GM12892 (cell line): ENCODE data around the gene TENT5C.

Source experiments
- DNase-seq: peaks from one replicate; pipeline ENCODE4 v3.0.0; 2011; ENCODE audit not compliant: insufficient read length
- FAIRE-seq: peaks from 2 replicates; lab custom pipeline; 2011; peaks lifted over from hg19 to GRCh38; lab: Jason Lieb, UNC
- POLR2A ChIP-seq: IDR thresholded peaks from 2 replicates; pipeline ENCODE4 v1.6.1; 2011; ENCODE audit warnings: low read depth, low read length, control low read depth
- POLR2AphosphoS5 ChIP-seq: IDR thresholded peaks from 2 replicates; pipeline ENCODE4 v1.6.1; 2011; ENCODE audit warnings: low read depth, low read length, control low read depth
- TAF1 ChIP-seq: IDR thresholded peaks from 2 replicates; pipeline ENCODE4 v1.6.1; 2011; ENCODE audit warnings: low read depth, mild to moderate bottlenecking, control low read depth, low read length, borderline replicate concordance

The TENT5C gene

DNA sequence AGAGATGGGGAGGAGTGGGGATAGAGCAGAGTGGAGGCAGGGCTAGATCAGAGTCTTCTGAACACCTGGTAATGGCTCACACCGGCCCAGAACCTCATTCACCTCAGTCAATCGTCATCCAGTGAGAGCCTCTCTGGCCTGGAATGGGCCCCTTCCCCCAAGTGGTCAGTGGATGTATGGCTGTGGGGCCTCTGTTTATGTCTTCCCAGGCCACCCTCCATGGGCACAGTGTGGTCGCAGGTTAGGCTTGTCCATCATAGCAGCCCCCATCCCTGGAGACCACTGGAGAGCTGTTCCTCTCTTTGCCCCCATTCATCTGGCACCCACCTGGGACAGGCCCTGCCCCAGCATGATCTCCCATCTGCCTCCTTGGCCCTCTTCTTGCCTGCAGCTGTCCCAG lies 29.6 kb upstream of the TENT5C start:
- FAIRE-seq = no peak

GRCh38 chr1:117577191-117577885 lies 28.5 kb upstream of the TENT5C start:
- FAIRE-seq = no peak
- no peak for TF ChIP-seq POLR2AphosphoS5
- TF ChIP-seq POLR2A = no peak
- TF ChIP-seq TAF1 = no peak
- DNase-seq = no peak

More for the DNA sequence above, 29.6 kb upstream of the TENT5C start:
- DNase-seq = no peak
- no peak for TF ChIP-seq POLR2AphosphoS5
- TF ChIP-seq POLR2A = no peak
- no peak for TF ChIP-seq TAF1

GRCh38 chr1:117578466-117578865 lies 27.4 kb upstream of the TENT5C start:
- DNase-seq (no peak), FAIRE-seq (no peak)
- TF ChIP-seq TAF1 (no peak), POLR2A (no peak), POLR2AphosphoS5 (no peak)

DNA sequence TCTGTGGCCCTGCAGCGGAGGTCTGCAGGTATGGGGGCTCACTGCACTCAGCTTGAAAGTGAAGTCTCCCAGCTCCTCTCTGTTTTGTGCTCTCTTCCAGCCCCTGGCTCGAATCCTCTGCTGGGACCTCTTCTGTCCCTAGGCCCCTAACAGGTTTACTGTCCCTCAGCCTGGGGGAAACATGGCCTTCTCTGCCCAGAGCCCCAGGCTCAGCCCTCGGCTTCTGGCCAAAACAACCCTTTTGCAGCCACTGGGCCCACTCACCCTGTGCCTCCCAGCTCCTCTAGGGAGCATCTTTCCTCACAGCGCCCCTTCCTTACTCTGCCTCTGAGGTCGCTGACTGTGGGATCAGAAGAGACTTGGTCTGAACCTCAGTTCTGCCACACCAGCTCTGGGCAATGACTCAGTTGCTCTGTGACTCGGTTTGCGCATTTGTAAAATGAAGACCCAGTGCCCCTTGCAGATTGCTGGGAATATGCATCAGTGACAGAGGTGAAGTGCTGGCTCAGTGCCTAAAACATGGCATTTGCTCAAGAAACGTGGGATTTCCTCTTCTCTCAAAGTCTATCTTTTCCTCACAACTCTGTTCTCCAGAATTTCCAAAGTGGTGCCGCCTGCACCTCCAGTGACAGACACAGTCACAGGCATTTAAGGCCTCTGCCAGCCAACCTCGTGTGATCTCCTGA lies 26.5 kb upstream of the TENT5C start:
- FAIRE-seq (no peak), DNase-seq (no peak)
- TF ChIP-seq POLR2AphosphoS5 = no peak

- DNase-seq = no peak
- TF ChIP-seq POLR2A = no peak
- TF ChIP-seq TAF1 = no peak
- TF ChIP-seq POLR2AphosphoS5 = no peak
- no peak for FAIRE-seq
These were observed 25.4 kb upstream of the TENT5C start for GRCh38 chr1:117580436-117580835.

DNA sequence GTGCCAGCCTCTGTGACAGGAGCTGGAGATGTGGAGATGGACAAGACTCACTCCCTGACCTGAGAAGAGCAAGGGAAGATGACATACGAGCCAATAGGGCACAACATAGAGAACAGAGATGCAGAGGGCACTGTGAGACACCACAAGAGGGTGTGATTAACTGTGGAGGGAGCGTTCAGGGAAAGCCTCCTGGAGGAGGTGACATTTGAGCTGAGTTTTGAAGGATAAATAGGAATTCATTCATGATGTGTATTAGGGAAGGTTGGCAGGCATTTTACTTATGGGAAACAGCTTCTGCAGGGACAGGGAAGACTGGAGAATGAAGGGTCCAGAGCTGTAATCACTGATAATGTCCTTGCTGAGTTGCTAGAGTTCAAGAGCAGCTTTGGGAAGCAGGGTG lies 25.0 kb upstream of the TENT5C start:
- DNase-seq (no peak), FAIRE-seq (no peak)
- TF ChIP-seq POLR2A (no peak), POLR2AphosphoS5 (no peak), TAF1 (no peak)

GRCh38 chr1:117581391-117581943 lies 24.4 kb upstream of the TENT5C start:
- TF ChIP-seq POLR2AphosphoS5 (no peak), POLR2A (no peak), TAF1 (no peak)
- DNase-seq = no peak

DNA sequence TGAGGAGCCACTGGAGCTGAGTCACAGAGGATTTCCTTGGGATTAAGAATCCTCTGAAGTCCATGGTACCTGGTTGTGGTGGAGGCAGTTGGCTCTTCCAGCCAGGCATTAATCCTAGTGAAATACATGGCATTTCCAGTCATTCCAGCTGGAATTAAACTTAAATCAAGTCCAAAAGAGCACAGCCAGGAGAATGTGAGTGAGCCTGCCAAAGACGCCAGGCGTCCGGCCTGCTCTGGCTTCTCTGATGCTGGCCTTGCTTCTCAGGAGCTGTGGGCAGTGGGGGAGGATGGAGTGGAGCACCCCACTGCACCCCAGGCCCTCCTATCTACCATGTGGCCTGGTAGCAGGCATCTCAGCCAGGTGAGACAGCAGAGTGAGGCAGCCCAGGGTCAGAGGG lies 23.4 kb upstream of the TENT5C start:
- TF ChIP-seq TAF1 (no peak), POLR2AphosphoS5 (no peak), POLR2A (no peak)
- FAIRE-seq (no peak), DNase-seq (no peak)

More at GRCh38 chr1:117581391-117581943, 24.4 kb upstream of the TENT5C start:
- FAIRE-seq = no peak

DNA sequence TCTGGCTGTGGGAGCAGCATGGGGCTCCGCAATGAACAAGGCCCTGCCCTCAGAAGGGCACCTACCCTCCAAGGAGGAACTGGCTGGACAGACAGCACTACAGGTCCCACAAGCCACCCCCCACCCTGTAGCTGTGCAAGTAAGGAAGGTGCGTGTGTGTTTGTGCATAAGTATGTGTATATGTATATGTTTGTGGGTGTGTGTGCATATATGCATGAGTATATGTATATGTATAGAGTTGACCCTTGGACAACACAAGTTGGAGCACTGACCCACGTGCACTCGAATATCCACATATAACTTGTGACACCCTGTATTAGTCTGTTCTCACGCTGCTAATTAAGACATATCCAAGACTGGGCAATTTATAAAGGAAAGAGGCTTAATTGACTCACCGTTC lies 22.6 kb upstream of the TENT5C start:
- no peak for TF ChIP-seq TAF1
- no peak for TF ChIP-seq POLR2AphosphoS5
- TF ChIP-seq POLR2A = no peak
- DNase-seq (no peak), FAIRE-seq (no peak)

DNA sequence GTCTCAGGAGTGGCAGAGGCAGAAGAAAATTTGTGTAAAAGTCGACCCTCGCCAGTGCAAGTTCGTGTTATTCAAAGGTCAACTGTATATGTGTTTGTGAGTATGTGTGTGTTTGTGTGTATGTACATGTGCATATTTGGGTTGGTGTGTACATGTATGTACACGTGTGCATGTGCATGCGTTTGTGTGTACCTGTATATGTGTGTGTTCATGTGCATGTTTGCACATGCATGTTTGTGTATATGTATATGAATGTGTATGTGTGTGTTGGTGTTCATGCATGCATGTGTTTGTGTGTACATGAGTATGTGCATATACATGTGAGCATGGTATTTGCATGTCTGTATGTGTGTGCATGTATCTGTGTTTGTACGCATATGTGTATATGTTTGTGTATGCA lies 21.7 kb upstream of the TENT5C start:
- no peak for TF ChIP-seq POLR2A
- DNase-seq (no peak), FAIRE-seq (no peak)

DNA sequence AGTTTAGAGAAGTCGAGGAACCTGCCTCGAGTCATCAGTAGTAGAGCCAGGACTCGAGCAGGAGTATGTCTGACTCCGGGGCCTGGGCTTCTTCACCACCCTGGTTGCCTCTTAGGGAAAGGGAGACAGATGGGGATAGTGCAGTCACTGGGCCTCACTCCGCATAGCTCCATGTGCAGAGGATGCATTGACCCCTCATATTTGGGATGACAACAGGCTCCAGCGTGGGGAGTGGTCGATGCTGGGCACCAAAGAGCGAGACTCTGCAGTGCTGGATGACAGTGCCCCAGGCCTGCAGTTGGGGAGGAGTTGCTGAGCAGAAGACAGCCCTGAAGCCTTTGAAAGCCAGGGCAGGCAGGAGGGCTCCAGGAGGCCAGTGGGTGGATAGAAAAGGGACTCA lies 20.8 kb upstream of the TENT5C start:
- FAIRE-seq = no peak
- DNase-seq = no peak
- TF ChIP-seq POLR2AphosphoS5 (no peak), TAF1 (no peak)

DNA sequence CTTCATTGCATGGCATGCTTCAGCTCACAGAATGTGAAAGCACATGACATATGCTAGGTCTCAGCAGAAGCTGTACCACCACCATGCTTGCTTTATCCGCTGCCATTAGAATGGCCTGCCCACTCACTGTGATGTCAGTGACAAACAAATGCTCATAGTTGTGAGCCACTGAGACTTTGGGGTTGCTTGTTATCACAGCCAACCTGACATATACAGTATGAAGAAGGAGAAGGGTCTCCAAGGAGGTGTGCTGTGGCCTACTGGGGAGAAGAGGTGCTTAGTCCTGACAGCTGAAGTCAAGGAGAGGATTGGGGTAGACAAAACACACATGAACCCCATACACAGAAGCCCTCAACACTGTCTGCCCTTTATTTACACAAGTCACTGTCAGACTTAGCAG lies 19.5 kb upstream of the TENT5C start:
- no peak for FAIRE-seq
- TF ChIP-seq TAF1 (no peak), POLR2A (no peak), POLR2AphosphoS5 (no peak)

More for the DNA sequence above, 19.5 kb upstream of the TENT5C start:
- no peak for DNase-seq
